ENCODE data around the gene TBX20. TPM values are rescaled to one million over a fixed set of nuclear protein-coding genes. Genes with fewer than 3 reads are reported as not detected.
A peak's percentile ranks its signal among the peaks of the same experiment; 100 is the strongest.

TBX20 gene
- polyA plus RNA-seq, 3 donors: not detected

DNA sequence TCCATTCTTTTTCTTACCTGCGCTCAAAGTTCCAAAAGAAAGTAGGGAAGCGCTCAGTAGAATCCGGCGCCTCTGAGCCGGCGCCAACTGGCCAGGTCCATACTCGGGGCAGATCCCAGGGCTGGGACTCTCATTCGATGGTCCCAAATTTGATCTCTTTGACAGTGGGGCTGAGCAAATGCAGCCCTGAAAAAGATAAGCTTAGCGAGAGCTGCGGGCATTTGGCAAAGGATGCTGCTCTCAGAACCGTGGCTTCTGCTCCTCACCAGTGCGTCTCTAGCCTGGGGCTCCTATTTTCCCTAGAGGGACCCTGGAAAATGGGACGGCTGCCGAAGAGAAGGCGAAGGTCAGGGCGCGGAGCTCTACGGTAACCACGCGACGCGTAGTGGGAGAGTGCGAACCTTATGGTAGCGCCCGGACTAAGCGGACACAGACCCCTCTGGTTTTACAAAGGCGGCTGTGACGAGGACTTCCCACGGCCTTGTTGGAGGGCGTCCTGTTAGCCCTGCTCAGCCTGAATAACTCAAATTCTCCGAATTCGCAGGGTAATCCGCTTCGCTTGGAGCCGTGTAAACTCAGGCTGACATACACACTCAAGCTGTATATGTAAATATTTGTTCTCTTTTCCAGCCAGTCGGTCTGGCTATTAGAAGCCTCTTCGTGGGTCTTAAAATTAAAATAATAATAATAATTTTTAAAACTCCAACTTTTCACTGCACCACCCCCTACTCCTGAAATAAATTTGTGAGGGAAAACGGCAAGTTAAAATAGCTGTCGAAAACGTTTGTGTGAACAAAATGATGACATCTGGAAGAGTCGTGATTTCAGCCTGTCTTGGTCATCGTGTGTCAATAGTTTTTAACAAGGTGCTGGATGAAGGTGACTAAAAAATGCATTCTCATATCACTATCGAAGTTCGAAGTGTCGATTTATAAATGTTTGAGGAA, 869 bp upstream of the TBX20 start:
- no peak overlapping the region for H3K27ac ChIP-seq (ENCODE audit: low read depth in 1 of 2, low read length in 2 of 2)
- H3K4me3 ChIP-seq (replicated peaks in 1 of 3; ENCODE audit: low read depth in 2 of 3, low read length in 3 of 3): peak overlapping the region in 1 of 3 experiments; percentile 71
- no peaks in the 10 kb centered on the region for H3K36me3 ChIP-seq (replicated peaks in 1 of 2; ENCODE audit: control insufficient read depth in 1 of 2, insufficient read depth in 2 of 2, low read length in 2 of 2)
- intact Hi-C loops (cut with micrococcal nuclease): no loop called here
- WGBS (ENCODE audit: insufficient coverage): 16% methylated on average over 29 of the region's 45 CpGs
- peaks cover 93 to 99% of the 10 kb centered on the region in 2 donors for H3K27me3 ChIP-seq (ENCODE audit: control insufficient read depth in 2 of 2, insufficient read depth in 2 of 2, low read length in 2 of 2)
- H2AFZ ChIP-seq (ENCODE audit: insufficient read depth, low read depth, low read length, poor library complexity, severe bottlenecking): peak overlapping the region; percentile 76
- peaks cover 8 to 14% of the 10 kb centered on the region in 2 donors for H3K4me1 ChIP-seq (ENCODE audit: control insufficient read depth in 1 of 2, insufficient read depth in 2 of 2, low read length in 2 of 2)
- TF ChIP-seq, protein P1, sequence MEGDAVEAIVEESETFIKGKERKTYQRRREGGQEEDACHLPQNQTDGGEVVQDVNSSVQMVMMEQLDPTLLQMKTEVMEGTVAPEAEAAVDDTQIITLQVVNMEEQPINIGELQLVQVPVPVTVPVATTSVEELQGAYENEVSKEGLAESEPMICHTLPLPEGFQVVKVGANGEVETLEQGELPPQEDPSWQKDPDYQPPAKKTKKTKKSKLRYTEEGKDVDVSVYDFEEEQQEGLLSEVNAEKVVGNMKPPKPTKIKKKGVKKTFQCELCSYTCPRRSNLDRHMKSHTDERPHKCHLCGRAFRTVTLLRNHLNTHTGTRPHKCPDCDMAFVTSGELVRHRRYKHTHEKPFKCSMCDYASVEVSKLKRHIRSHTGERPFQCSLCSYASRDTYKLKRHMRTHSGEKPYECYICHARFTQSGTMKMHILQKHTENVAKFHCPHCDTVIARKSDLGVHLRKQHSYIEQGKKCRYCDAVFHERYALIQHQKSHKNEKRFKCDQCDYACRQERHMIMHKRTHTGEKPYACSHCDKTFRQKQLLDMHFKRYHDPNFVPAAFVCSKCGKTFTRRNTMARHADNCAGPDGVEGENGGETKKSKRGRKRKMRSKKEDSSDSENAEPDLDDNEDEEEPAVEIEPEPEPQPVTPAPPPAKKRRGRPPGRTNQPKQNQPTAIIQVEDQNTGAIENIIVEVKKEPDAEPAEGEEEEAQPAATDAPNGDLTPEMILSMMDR (IDR thresholded peaks at IDR 0.05): no peak
- H3K9me3 Mint-ChIP-seq: peaks cover 6 to 51% (median 37%) of the 10 kb centered on the region in 7 donors
- peak overlapping the region in 1 of 2 donors; percentile 70 for H3K4me3 Mint-ChIP-seq
- no peaks in the 10 kb centered on the region for H3K79me2 ChIP-seq (ENCODE audit: insufficient read depth, low read length)
- H3K4me2 ChIP-seq (replicated peaks; ENCODE audit: extremely low read depth, low read length, poor library complexity, severe bottlenecking): peak overlapping the region; percentile 73
- H4K20me1 ChIP-seq (ENCODE audit: insufficient read depth, low read length): no peaks in the 10 kb centered on the region
- H3K27ac Mint-ChIP-seq: no peak overlapping the region
- DNase-seq: no peak
- H3K9ac ChIP-seq (ENCODE audit: insufficient read depth, low read length, poor library complexity, severe bottlenecking): no peak overlapping the region
- H3K36me3 Mint-ChIP-seq: peaks cover 19% of the 10 kb centered on the region in 2 donors
- peaks cover 94 to 98% (median 97%) of the 10 kb centered on the region in 3 donors for H3K27me3 Mint-ChIP-seq (ENCODE audit: low read depth in 3 of 3)
- peaks cover 22 to 79% of the 10 kb centered on the region in 2 donors for H3K9me3 ChIP-seq (replicated peaks in 1 of 2; ENCODE audit: control insufficient read depth in 1 of 2, insufficient read depth in 1 of 2, low read length in 2 of 2)
- H3K4me1 Mint-ChIP-seq: peaks cover 20% of the 10 kb centered on the region

DNA sequence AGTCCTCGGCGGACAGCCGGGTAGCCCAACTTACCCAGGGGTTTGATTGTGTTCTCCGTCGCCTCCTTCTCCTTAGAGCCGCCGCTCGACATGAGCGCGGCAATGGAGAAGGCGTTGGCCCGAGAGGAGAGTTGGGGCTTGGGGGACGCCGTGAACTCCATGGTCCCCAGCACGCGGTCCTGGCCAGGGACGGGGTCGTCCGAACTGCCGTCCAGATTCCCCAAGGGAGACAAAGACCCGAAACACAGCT, 515 bp downstream of the TBX20 start:
- 6% methylated on average over 20 of the region's 21 CpGs for WGBS (ENCODE audit: insufficient coverage)
- Histone ChIP-seq H3K36me3 (replicated peaks in 1 of 2; ENCODE audit: control insufficient read depth in 1 of 2, insufficient read depth in 2 of 2, low read length in 2 of 2) (no peaks in the 10 kb centered on the region), H4K20me1 (ENCODE audit: insufficient read depth, low read length) (no peaks in the 10 kb centered on the region), H3K9me3 (replicated peaks in 1 of 2; ENCODE audit: control insufficient read depth in 1 of 2, insufficient read depth in 1 of 2, low read length in 2 of 2) (peaks cover 17 to 70% of the 10 kb centered on the region in 2 donors), H3K4me1 (ENCODE audit: control insufficient read depth in 1 of 2, insufficient read depth in 2 of 2, low read length in 2 of 2) (peaks cover 8 to 14% of the 10 kb centered on the region in 2 donors), H3K27ac (ENCODE audit: low read depth in 1 of 2, low read length in 2 of 2) (no peak overlapping the region), H3K79me2 (ENCODE audit: insufficient read depth, low read length) (no peaks in the 10 kb centered on the region), H3K4me3 (replicated peaks in 1 of 3; ENCODE audit: low read depth in 2 of 3, low read length in 3 of 3) (peak overlapping the region in 2 of 3 experiments; percentile 21 to 71), H2AFZ (ENCODE audit: insufficient read depth, low read depth, low read length, poor library complexity, severe bottlenecking) (peak overlapping the region; percentile 76), H3K4me2 (replicated peaks; ENCODE audit: extremely low read depth, low read length, poor library complexity, severe bottlenecking) (peak overlapping the region; percentile 73), H3K9ac (ENCODE audit: insufficient read depth, low read length, poor library complexity, severe bottlenecking) (no peak overlapping the region), H3K27me3 (ENCODE audit: control insufficient read depth in 2 of 2, insufficient read depth in 2 of 2, low read length in 2 of 2) (peaks cover 93 to 99% of the 10 kb centered on the region in 2 donors)
- no peak for DNase-seq
- Mint-ChIP-seq H3K36me3 (peaks cover 13 to 19% of the 10 kb centered on the region in 2 donors), H3K27me3 (ENCODE audit: low read depth in 3 of 3) (peaks cover 94 to 98% (median 97%) of the 10 kb centered on the region in 3 donors), H3K27ac (no peak overlapping the region), H3K9me3 (peaks cover 5 to 48% (median 35%) of the 10 kb centered on the region in 7 donors), H3K4me1 (peaks cover 20% of the 10 kb centered on the region), H3K4me3 (peak overlapping the region; percentile 61 to 86)
- intact Hi-C loops (cut with micrococcal nuclease): no loop called here
- TF ChIP-seq, protein P1 (IDR thresholded peaks at IDR 0.05): no peak

Measured in CD14-positive monocyte (primary cell).